ENCODE results near the gene SLC25A48. TPM values are rescaled to one million over a fixed set of nuclear protein-coding genes. Genes with fewer than 3 reads are reported as not detected.

SLC25A48 gene
- polyA plus RNA-seq, 1 donor (not counting 4 experiments of a cell fraction or from before 2014, with no cell fraction given) = not detected

GRCh38 chr5:135877570-135878155 lies 43.2 kb downstream of the SLC25A48 start:
- no peaks in the 10 kb centered on the region for H3K79me2 ChIP-seq (ENCODE audit: control insufficient read depth, insufficient read depth, low read length)
- H3K36me3 ChIP-seq (ENCODE audit: control insufficient read depth in 2 of 2, extremely low read depth in 1 of 2, insufficient read depth in 2 of 2, low read length in 2 of 2) = no peaks in the 10 kb centered on the region
- FAIRE-seq (no peak), DNase-seq (ENCODE audit: low read depth, low spot score) (no peak)
- dilution Hi-C loops (cut with MboI; ENCODE audit: extremely low pct_ligation_motif_present, low sequenced_read_pairs) = no loop called here
- H3K4me2 ChIP-seq (ENCODE audit: control insufficient read depth, extremely low read depth, insufficient read depth, low read depth, low read length) = no peak overlapping the region
- no peaks in the 10 kb centered on the region for H3K9me1 ChIP-seq (ENCODE audit: control insufficient read depth, extremely low read depth, insufficient read depth, low read length)
- no peaks in the 10 kb centered on the region for H4K20me1 ChIP-seq (ENCODE audit: control insufficient read depth, extremely low read depth, insufficient read depth, low read length)
- H3K4me3 ChIP-seq (ENCODE audit: control insufficient read depth in 2 of 3, extremely low read depth in 1 of 3, insufficient read depth in 2 of 3, low read depth in 1 of 3, low read length in 3 of 3) = no peak overlapping the region
- H3K9me3 ChIP-seq (ENCODE audit: control insufficient read depth, low read depth, low read length) = no peaks in the 10 kb centered on the region
- peaks cover 4% of the 10 kb centered on the region for H3K4me1 ChIP-seq (ENCODE audit: control insufficient read depth, extremely low read depth, insufficient read depth, low read length)
- H2AFZ ChIP-seq (ENCODE audit: control insufficient read depth, low read length) = no peak overlapping the region
- no peak overlapping the region for H3K27ac ChIP-seq (ENCODE audit: control insufficient read depth, insufficient read depth, low read length)
- no peak overlapping the region for H3K9ac ChIP-seq (ENCODE audit: control insufficient read depth, extremely low read depth, insufficient read depth, low read length)
- H3K27me3 ChIP-seq (ENCODE audit: control insufficient read depth, extremely low read depth, insufficient read depth, low read length) = peaks cover 14% of the 10 kb centered on the region
- no peak for TF ChIP-seq EZH2 (IDR thresholded peaks at IDR 0.05; ENCODE audit: low read length)

GRCh38 chr5:135878156-135878620 lies 43.7 kb downstream of the SLC25A48 start:
- peaks cover 4% of the 10 kb centered on the region for H3K4me1 ChIP-seq (ENCODE audit: control insufficient read depth, extremely low read depth, insufficient read depth, low read length)
- no peaks in the 10 kb centered on the region for H4K20me1 ChIP-seq (ENCODE audit: control insufficient read depth, extremely low read depth, insufficient read depth, low read length)
- no peak for DNase-seq (ENCODE audit: low read depth, low spot score)
- no peak overlapping the region for H3K4me3 ChIP-seq (ENCODE audit: control insufficient read depth in 2 of 3, extremely low read depth in 1 of 3, insufficient read depth in 2 of 3, low read depth in 1 of 3, low read length in 3 of 3)
- no peak overlapping the region for H3K4me2 ChIP-seq (ENCODE audit: control insufficient read depth, extremely low read depth, insufficient read depth, low read depth, low read length)
- no peak overlapping the region for H3K9ac ChIP-seq (ENCODE audit: control insufficient read depth, extremely low read depth, insufficient read depth, low read length)
- TF ChIP-seq EZH2 (IDR thresholded peaks at IDR 0.05; ENCODE audit: low read length) = no peak
- TF ChIP-seq, protein P1, sequence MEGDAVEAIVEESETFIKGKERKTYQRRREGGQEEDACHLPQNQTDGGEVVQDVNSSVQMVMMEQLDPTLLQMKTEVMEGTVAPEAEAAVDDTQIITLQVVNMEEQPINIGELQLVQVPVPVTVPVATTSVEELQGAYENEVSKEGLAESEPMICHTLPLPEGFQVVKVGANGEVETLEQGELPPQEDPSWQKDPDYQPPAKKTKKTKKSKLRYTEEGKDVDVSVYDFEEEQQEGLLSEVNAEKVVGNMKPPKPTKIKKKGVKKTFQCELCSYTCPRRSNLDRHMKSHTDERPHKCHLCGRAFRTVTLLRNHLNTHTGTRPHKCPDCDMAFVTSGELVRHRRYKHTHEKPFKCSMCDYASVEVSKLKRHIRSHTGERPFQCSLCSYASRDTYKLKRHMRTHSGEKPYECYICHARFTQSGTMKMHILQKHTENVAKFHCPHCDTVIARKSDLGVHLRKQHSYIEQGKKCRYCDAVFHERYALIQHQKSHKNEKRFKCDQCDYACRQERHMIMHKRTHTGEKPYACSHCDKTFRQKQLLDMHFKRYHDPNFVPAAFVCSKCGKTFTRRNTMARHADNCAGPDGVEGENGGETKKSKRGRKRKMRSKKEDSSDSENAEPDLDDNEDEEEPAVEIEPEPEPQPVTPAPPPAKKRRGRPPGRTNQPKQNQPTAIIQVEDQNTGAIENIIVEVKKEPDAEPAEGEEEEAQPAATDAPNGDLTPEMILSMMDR (optimal IDR thresholded peaks at IDR 0.05 in 1 of 3, IDR thresholded peaks at IDR 0.05 in 1 of 3, conservative IDR thresholded peaks at IDR 0.05 in 1 of 3; ENCODE audit: extremely low read depth in 1 of 3, insufficient read depth in 2 of 3, low read length in 3 of 3) = no peak
- no peak overlapping the region for H2AFZ ChIP-seq (ENCODE audit: control insufficient read depth, low read length)
- H3K9me1 ChIP-seq (ENCODE audit: control insufficient read depth, extremely low read depth, insufficient read depth, low read length) = no peaks in the 10 kb centered on the region
- no peak for FAIRE-seq
- H3K27ac ChIP-seq (ENCODE audit: control insufficient read depth, insufficient read depth, low read length) = no peak overlapping the region
- H3K27me3 ChIP-seq (ENCODE audit: control insufficient read depth, extremely low read depth, insufficient read depth, low read length) = peaks cover 14% of the 10 kb centered on the region
- H3K9me3 ChIP-seq (ENCODE audit: control insufficient read depth, low read depth, low read length) = no peaks in the 10 kb centered on the region
- no peaks in the 10 kb centered on the region for H3K36me3 ChIP-seq (ENCODE audit: control insufficient read depth in 2 of 2, extremely low read depth in 1 of 2, insufficient read depth in 2 of 2, low read length in 2 of 2)
- dilution Hi-C loops (cut with MboI; ENCODE audit: extremely low pct_ligation_motif_present, low sequenced_read_pairs) = no loop called here
- no peaks in the 10 kb centered on the region for H3K79me2 ChIP-seq (ENCODE audit: control insufficient read depth, insufficient read depth, low read length)

DNA sequence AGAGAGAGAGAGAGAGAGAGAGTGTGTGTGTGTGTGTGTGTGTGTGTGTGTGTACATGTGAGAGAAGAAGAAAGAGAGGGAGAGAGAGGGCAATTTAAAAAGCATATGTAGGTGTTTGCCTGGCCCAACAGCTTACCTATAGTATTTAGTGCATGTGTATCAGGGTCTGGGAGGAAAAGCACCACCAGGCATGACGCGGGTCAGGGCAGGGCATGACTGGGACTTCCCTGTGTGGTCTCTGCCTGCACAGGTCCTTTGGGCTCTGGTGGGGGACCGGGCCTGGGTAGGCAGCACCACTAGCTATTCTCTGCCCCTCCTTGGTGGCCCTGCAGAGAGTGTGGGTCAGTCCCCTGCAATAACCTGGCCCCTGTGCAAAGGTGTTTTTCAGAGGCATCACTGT lies 45.1 kb downstream of the SLC25A48 start:
- H3K4me3 ChIP-seq (ENCODE audit: control insufficient read depth in 2 of 3, extremely low read depth in 1 of 3, insufficient read depth in 2 of 3, low read depth in 1 of 3, low read length in 3 of 3) = no peak overlapping the region
- no peak overlapping the region for H3K4me2 ChIP-seq (ENCODE audit: control insufficient read depth, extremely low read depth, insufficient read depth, low read depth, low read length)
- H3K9me3 ChIP-seq (ENCODE audit: control insufficient read depth, low read depth, low read length) = no peaks in the 10 kb centered on the region
- no peak for FAIRE-seq
- H3K27me3 ChIP-seq (ENCODE audit: control insufficient read depth, extremely low read depth, insufficient read depth, low read length) = peaks cover 6% of the 10 kb centered on the region
- no peak for DNase-seq (ENCODE audit: low read depth, low spot score)
- H3K27ac ChIP-seq (ENCODE audit: control insufficient read depth, insufficient read depth, low read length) = no peak overlapping the region
- no peaks in the 10 kb centered on the region for H3K9me1 ChIP-seq (ENCODE audit: control insufficient read depth, extremely low read depth, insufficient read depth, low read length)
- TF ChIP-seq, protein P1 (optimal IDR thresholded peaks at IDR 0.05 in 1 of 3, IDR thresholded peaks at IDR 0.05 in 1 of 3, conservative IDR thresholded peaks at IDR 0.05 in 1 of 3; ENCODE audit: extremely low read depth in 1 of 3, insufficient read depth in 2 of 3, low read length in 3 of 3) = no peak
- no peaks in the 10 kb centered on the region for H3K79me2 ChIP-seq (ENCODE audit: control insufficient read depth, insufficient read depth, low read length)
- H3K9ac ChIP-seq (ENCODE audit: control insufficient read depth, extremely low read depth, insufficient read depth, low read length) = no peak overlapping the region
- no peaks in the 10 kb centered on the region for H4K20me1 ChIP-seq (ENCODE audit: control insufficient read depth, extremely low read depth, insufficient read depth, low read length)
- dilution Hi-C loops (cut with MboI; ENCODE audit: extremely low pct_ligation_motif_present, low sequenced_read_pairs) = no loop called here
- H2AFZ ChIP-seq (ENCODE audit: control insufficient read depth, low read length) = no peak overlapping the region
- H3K4me1 ChIP-seq (ENCODE audit: control insufficient read depth, extremely low read depth, insufficient read depth, low read length) = peaks cover 4% of the 10 kb centered on the region
- H3K36me3 ChIP-seq (ENCODE audit: control insufficient read depth in 2 of 2, extremely low read depth in 1 of 2, insufficient read depth in 2 of 2, low read length in 2 of 2) = no peaks in the 10 kb centered on the region

All from keratinocyte (primary cell).